Colonic mucosa (tissue), 4 donors: ENCODE measurements around the gene TMUB1. TPM values are rescaled to one million over a fixed set of nuclear protein-coding genes. Genes with fewer than 3 reads are reported as not detected.

Experiments
- DNase-seq: peaks from one replicate; pipeline ENCODE4 v3.0.0-alpha.2; 2020
- H3K27ac ChIP-seq: fragments of 200-600 bp; one replicate; pipeline ENCODE4 v1.8.0; 2021
- H3K27me3 ChIP-seq: fragments of 200-600 bp; one replicate; pipeline ENCODE4 v1.8.0; 2021
- H3K36me3 ChIP-seq: fragments of 200-600 bp; one replicate; pipeline ENCODE4 v1.8.0; 2021
- H3K4me1 ChIP-seq: fragments of 200-600 bp; one replicate; pipeline ENCODE4 v1.8.0; 2021; ENCODE audit warnings: mild to moderate bottlenecking
- H3K4me3 ChIP-seq: fragments of 200-600 bp; one replicate; pipeline ENCODE4 v1.8.0; 2021
- H3K9ac ChIP-seq, 2 donors: one replicate each; pipeline ENCODE4 v1.7.0; 2013; ENCODE audit warnings: control low read depth in 2 of 2, low read depth in 2 of 2, low read length in 2 of 2
- H3K9me3 ChIP-seq: fragments of 200-600 bp; one replicate; pipeline ENCODE4 v1.8.0; 2021
- CTCF ChIP-seq: fragments of 200-600 bp; IDR thresholded peaks from one replicate; pipeline ENCODE4 v1.8.0; 2022; ENCODE audit warnings: antibody characterized with exemption, mild to moderate bottlenecking
- intact Hi-C: fragments of 100-400 bp; cut with DNase I; formaldehyde crosslinking; loops from one replicate; pipeline ENCODE4 v1.14.1; 2022
- total RNA-seq, 2 donors: library from RNA; stranded (reverse); fragmentation: NEBNext Ultra II Directional in 1 of 2; extraction: Animal tissue kit (Norgen Biotek cat#: 25700) in 1 of 2; gene quantifications; one replicate each; pipeline ENCODE4 v1.2.1, GENCODE V29; 2021
- donor health status: healthy.
- donor health status: DM: no; HTN: no; CAD: no.
- donor health status: DM: no; HTN: no; CAD: no.

The TMUB1 gene
- total RNA-seq, 2 donors from 2014 or later: 73.4 to 103 TPM

- peak; percentile 72 for DNase-seq
- H3K4me3 ChIP-seq: peak overlapping the region; percentile 46
- no peaks in the 10 kb centered on the region for H3K9me3 ChIP-seq
- H3K4me1 ChIP-seq: peaks cover 24% of the 10 kb centered on the region
- no peaks in the 10 kb centered on the region for H3K27me3 ChIP-seq
- intact Hi-C loops: no loop called here
- peak overlapping the region; percentile 84 to 98 for H3K9ac ChIP-seq
- H3K36me3 ChIP-seq: no peaks in the 10 kb centered on the region
- TF ChIP-seq CTCF: no peak
- H3K27ac ChIP-seq: peak overlapping the region; percentile 96
These were observed 22.7 kb downstream of the TMUB1 start for GRCh38 chr7:151060416-151061212.

GRCh38 chr7:151060113-151060415 lies 23.2 kb downstream of the TMUB1 start:
- Histone ChIP-seq H3K27ac (peak overlapping the region; percentile 96), H3K4me3 (peak overlapping the region; percentile 46), H3K9ac (peak overlapping the region; percentile 84 to 98), H3K4me1 (peaks cover 24% of the 10 kb centered on the region), H3K9me3 (no peaks in the 10 kb centered on the region), H3K36me3 (no peaks in the 10 kb centered on the region), H3K27me3 (no peaks in the 10 kb centered on the region)
- no peak for TF ChIP-seq CTCF
- intact Hi-C loops: no loop called here
- DNase-seq: no peak

GRCh38 chr7:151059367-151060112 lies 23.8 kb downstream of the TMUB1 start, which contains the start of gene SLC4A2:
Gene SLC4A2 (plus strand): TSS chr7:151059589. CDS start chr7:151061988, 2,399 bp downstream.
- DNase-seq: peak; percentile 83
- TF ChIP-seq CTCF: peak; percentile 33
- Histone ChIP-seq H3K4me3 (peak within 1 kb of the TSS; percentile 46), H3K4me1 (peaks cover 24% of the 10 kb centered on the region), H3K27me3 (no peaks in the 10 kb centered on the region), H3K36me3 (no peaks in the 10 kb centered on the region), H3K9me3 (no peaks in the 10 kb centered on the region), H3K27ac (peak within 1 kb of the TSS; percentile 96), H3K9ac (peak within 1 kb of the TSS; percentile 84 to 98)
- intact Hi-C loops: no loop called here

- peak; percentile 44 for DNase-seq
- TF ChIP-seq CTCF: no peak
- H3K27ac ChIP-seq: peak overlapping the region; percentile 96
- H3K4me3 ChIP-seq: peak overlapping the region; percentile 46
- intact Hi-C loops: no loop called here
- H3K27me3 ChIP-seq: no peaks in the 10 kb centered on the region
- no peaks in the 10 kb centered on the region for H3K9me3 ChIP-seq
- peak overlapping the region; percentile 84 to 98 for H3K9ac ChIP-seq
- no peaks in the 10 kb centered on the region for H3K36me3 ChIP-seq
- H3K4me1 ChIP-seq: peaks cover 24% of the 10 kb centered on the region
These were observed 24.4 kb downstream of the TMUB1 start for GRCh38 chr7:151058781-151059366.

GRCh38 chr7:151057989-151058780 lies 25.1 kb downstream of the TMUB1 start:
- Histone ChIP-seq H3K9ac (peak overlapping the region; percentile 76 to 98), H3K4me3 (peak overlapping the region; percentile 46), H3K9me3 (no peaks in the 10 kb centered on the region), H3K27me3 (no peaks in the 10 kb centered on the region), H3K36me3 (no peaks in the 10 kb centered on the region), H3K4me1 (peaks cover 24% of the 10 kb centered on the region), H3K27ac (peak overlapping the region; percentile 96)
- intact Hi-C loops: no loop called here
- peak; percentile 99 for DNase-seq
- TF ChIP-seq CTCF: no peak
